Peyer's patch (tissue), 4 donors: ENCODE data around the gene EXTL1.

Experiments used
- CTCF ChIP-seq, 6 experiments: fragments of 450-650 bp in 4 of 6; fragments of 200-600 bp in 2 of 6; sonication (generic) in 1 of 6; IDR thresholded peaks; one replicate each; pipeline ENCODE4 v1.5.1; 2017 to 2019; ENCODE audit warnings: antibody characterized with exemption in 6 of 6, mild to moderate bottlenecking in 3 of 6, moderate library complexity in 1 of 6
- POLR2A ChIP-seq, 2 donors: fragments of 450-650 bp; IDR thresholded peaks; one replicate each; pipeline ENCODE4 v1.5.1; 2017; ENCODE audit warnings: antibody characterized with exemption in 2 of 2, mild to moderate bottlenecking in 2 of 2, moderate library complexity in 2 of 2

GRCh38 chr1:26066160-26066559, 44.6 kb downstream of the EXTL1 start:
- TF ChIP-seq CTCF (IDR thresholded peaks at IDR 0.05) (no peak), POLR2A (IDR thresholded peaks at IDR 0.05) (no peak)
